ENCODE results near the gene LRP1B.
A peak's percentile ranks its signal among the peaks of the same experiment; 100 is the strongest.

LRP1B gene

GRCh38 chr2:141554810-141555209 is 576.0 kb downstream of the LRP1B start:
- no peak for DNase-seq (ENCODE audit: low read depth)

GRCh38 chr2:141534666-141535362 is 596.0 kb downstream of the LRP1B start:
- no peak overlapping the region for H3K4me3 ChIP-seq (ENCODE audit: low read depth, low read length)
- DNase-seq (ENCODE audit: low read depth), result no peak
- TF ChIP-seq CTCF (IDR thresholded peaks at IDR 0.05; ENCODE audit: low read depth, low read length, missing control alignments), result no peak

More at GRCh38 chr2:141554810-141555209, 576.0 kb downstream of the LRP1B start:
- H3K4me3 ChIP-seq (ENCODE audit: low read depth, low read length), result no peak overlapping the region
- TF ChIP-seq CTCF (IDR thresholded peaks at IDR 0.05; ENCODE audit: low read depth, low read length, missing control alignments), result peak; percentile 65

DNA sequence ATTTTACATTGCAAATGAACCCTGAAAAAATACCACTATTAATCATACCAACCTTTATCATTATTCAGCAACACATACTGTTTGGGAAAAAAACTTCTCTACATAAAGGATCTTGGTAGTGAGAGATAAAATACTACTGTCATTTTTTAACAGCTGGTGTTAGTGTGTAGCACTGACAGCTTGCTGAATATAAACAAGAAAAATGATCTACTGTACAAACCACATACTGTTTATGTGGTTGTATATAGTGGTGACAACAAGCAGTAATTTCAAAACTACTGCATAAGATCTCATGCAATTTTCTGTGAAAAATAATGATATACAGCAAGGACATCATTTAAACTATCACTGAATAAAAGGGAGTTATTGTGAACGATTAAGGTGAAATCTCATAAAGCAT is 601.2 kb downstream of the LRP1B start:
- no peak overlapping the region for H3K4me3 ChIP-seq (ENCODE audit: low read depth, low read length)
- DNase-seq (ENCODE audit: low read depth), result no peak
- no peak for TF ChIP-seq CTCF (IDR thresholded peaks at IDR 0.05; ENCODE audit: low read depth, low read length, missing control alignments)

- H3K4me3 ChIP-seq (ENCODE audit: low read depth, low read length), result no peak overlapping the region
- TF ChIP-seq CTCF (IDR thresholded peaks at IDR 0.05; ENCODE audit: low read depth, low read length, missing control alignments), result no peak
- DNase-seq (ENCODE audit: low read depth), result no peak
Observed at GRCh38 chr2:141528990-141529389, 601.8 kb downstream of the LRP1B start.

- no peak for TF ChIP-seq CTCF (IDR thresholded peaks at IDR 0.05; ENCODE audit: low read depth, low read length, missing control alignments)
- no peak for DNase-seq (ENCODE audit: low read depth)
- H3K4me3 ChIP-seq (ENCODE audit: low read depth, low read length), result no peak overlapping the region
Observed at GRCh38 chr2:141526760-141527159, 604.1 kb downstream of the LRP1B start.

GRCh38 chr2:141524777-141525176 is 606.0 kb downstream of the LRP1B start:
- H3K4me3 ChIP-seq (ENCODE audit: low read depth, low read length), result no peak overlapping the region
- TF ChIP-seq CTCF (IDR thresholded peaks at IDR 0.05; ENCODE audit: low read depth, low read length, missing control alignments), result no peak
- no peak for DNase-seq (ENCODE audit: low read depth)

DNA sequence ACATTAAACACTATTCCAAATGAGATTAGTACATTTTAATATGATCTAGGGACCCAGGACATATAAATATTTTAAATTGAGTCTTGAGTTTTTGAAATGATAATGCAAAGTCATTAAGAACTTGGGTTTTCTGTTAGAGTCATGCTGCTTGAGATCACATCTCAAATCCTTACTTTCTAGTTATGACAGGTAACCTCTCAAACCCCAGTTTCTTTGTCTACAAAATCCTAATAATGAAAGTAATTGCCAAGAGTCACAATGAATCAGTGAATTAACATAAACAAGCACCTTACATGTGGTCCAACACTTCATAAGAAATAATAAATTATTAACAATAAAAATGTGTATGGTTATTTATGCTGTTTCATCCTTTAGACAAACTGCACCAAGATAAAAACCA is 607.6 kb downstream of the LRP1B start:
- H3K4me3 ChIP-seq (ENCODE audit: low read depth, low read length), result no peak overlapping the region
- DNase-seq (ENCODE audit: low read depth), result no peak
- TF ChIP-seq CTCF (IDR thresholded peaks at IDR 0.05; ENCODE audit: low read depth, low read length, missing control alignments), result no peak

All from GM12864 (cell line).